ENCODE measurements around the gene TAS1R2.

DNA sequence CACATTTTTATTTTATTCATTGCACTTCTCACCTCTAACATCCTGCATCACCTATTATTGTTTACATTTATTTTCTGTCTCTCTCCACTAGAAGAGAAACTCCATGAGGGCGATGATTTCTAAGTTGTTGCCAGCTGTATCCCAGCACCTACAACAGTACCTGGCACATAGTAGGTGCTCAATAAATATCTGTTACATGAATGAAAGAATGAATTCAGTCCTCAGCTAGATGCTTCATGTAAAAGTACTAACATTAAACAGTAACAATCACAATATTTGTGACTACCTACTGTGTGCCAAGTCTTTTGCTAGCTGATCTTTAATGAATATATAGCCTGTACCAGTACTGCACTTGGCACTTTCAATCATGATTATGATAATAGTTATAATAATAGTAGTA lies 3.0 kb downstream of the TAS1R2 start:
- TF ChIP-seq ASH2L (IDR thresholded peaks at IDR 0.05; ENCODE audit: low read length): no peak
- TF ChIP-seq BACH1 (IDR thresholded peaks at IDR 0.05; ENCODE audit: low read length): no peak
- TF ChIP-seq, protein P1, sequence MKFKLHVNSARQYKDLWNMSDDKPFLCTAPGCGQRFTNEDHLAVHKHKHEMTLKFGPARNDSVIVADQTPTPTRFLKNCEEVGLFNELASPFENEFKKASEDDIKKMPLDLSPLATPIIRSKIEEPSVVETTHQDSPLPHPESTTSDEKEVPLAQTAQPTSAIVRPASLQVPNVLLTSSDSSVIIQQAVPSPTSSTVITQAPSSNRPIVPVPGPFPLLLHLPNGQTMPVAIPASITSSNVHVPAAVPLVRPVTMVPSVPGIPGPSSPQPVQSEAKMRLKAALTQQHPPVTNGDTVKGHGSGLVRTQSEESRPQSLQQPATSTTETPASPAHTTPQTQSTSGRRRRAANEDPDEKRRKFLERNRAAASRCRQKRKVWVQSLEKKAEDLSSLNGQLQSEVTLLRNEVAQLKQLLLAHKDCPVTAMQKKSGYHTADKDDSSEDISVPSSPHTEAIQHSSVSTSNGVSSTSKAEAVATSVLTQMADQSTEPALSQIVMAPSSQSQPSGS (IDR thresholded peaks at IDR 0.05; ENCODE audit: low read length): no peak
- TF ChIP-seq POLR2A (IDR thresholded peaks at IDR 0.05; ENCODE audit: control extremely low read depth in 1 of 2, low read depth in 2 of 2, low read length in 2 of 2): no peak
- TF ChIP-seq, protein P2, sequence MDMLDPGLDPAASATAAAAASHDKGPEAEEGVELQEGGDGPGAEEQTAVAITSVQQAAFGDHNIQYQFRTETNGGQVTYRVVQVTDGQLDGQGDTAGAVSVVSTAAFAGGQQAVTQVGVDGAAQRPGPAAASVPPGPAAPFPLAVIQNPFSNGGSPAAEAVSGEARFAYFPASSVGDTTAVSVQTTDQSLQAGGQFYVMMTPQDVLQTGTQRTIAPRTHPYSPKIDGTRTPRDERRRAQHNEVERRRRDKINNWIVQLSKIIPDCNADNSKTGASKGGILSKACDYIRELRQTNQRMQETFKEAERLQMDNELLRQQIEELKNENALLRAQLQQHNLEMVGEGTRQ (IDR thresholded peaks at IDR 0.05; ENCODE audit: low read length): no peak
- TF ChIP-seq POLR2AphosphoS5 (IDR thresholded peaks at IDR 0.05; ENCODE audit: low read depth, low read length): no peak
- TF ChIP-seq, protein P3, sequence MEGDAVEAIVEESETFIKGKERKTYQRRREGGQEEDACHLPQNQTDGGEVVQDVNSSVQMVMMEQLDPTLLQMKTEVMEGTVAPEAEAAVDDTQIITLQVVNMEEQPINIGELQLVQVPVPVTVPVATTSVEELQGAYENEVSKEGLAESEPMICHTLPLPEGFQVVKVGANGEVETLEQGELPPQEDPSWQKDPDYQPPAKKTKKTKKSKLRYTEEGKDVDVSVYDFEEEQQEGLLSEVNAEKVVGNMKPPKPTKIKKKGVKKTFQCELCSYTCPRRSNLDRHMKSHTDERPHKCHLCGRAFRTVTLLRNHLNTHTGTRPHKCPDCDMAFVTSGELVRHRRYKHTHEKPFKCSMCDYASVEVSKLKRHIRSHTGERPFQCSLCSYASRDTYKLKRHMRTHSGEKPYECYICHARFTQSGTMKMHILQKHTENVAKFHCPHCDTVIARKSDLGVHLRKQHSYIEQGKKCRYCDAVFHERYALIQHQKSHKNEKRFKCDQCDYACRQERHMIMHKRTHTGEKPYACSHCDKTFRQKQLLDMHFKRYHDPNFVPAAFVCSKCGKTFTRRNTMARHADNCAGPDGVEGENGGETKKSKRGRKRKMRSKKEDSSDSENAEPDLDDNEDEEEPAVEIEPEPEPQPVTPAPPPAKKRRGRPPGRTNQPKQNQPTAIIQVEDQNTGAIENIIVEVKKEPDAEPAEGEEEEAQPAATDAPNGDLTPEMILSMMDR (IDR thresholded peaks at IDR 0.05; ENCODE audit: control extremely low read depth in 1 of 3, insufficient read depth in 1 of 3, low read depth in 1 of 3, low read length in 3 of 3): no peak
- TF ChIP-seq CEBPB (IDR thresholded peaks at IDR 0.05; ENCODE audit: low read depth, low read length): no peak
